CD4-positive, alpha-beta T cell treated with Interleukin-21 for 1 hour (primary cell): Measurements from ENCODE around the gene LPP.
A peak's percentile ranks its signal among the peaks of the same experiment; 100 is the strongest.

Experiments
- DNase-seq: peaks from one replicate; pipeline ENCODE4 v3.0.0-alpha.2; 2020

LPP gene

GRCh38 chr3:188257384-188258026 is 103.5 kb downstream of the LPP start:
- DNase-seq, result no peak

GRCh38 chr3:188259191-188259590 is 105.2 kb downstream of the LPP start:
- DNase-seq, result no peak

- no peak for DNase-seq
Observed at GRCh38 chr3:188259596-188259995, 105.6 kb downstream of the LPP start.

GRCh38 chr3:188261011-188261410 is 107.1 kb downstream of the LPP start:
- DNase-seq, result no peak

GRCh38 chr3:188262488-188262887 is 108.5 kb downstream of the LPP start:
- DNase-seq, result no peak

GRCh38 chr3:188262913-188263683 is 109.1 kb downstream of the LPP start:
- DNase-seq, result no peak

GRCh38 chr3:188264226-188265207 is 110.6 kb downstream of the LPP start:
- no peak for DNase-seq

GRCh38 chr3:188266562-188267274 is 112.8 kb downstream of the LPP start:
- no peak for DNase-seq

- DNase-seq, result no peak
Observed at GRCh38 chr3:188267790-188268335, 113.9 kb downstream of the LPP start.

GRCh38 chr3:188268336-188268735 is 114.4 kb downstream of the LPP start:
- DNase-seq, result no peak

- no peak for DNase-seq
Observed at GRCh38 chr3:188269040-188269439, 115.1 kb downstream of the LPP start.

- no peak for DNase-seq
Observed at GRCh38 chr3:188270423-188270972, 116.5 kb downstream of the LPP start.

- no peak for DNase-seq
Observed at GRCh38 chr3:188271226-188271914, 117.4 kb downstream of the LPP start.

GRCh38 chr3:188272481-188273372 is 118.8 kb downstream of the LPP start:
- DNase-seq, result no peak

- no peak for DNase-seq
Observed at GRCh38 chr3:188274249-188274915, 120.4 kb downstream of the LPP start.

GRCh38 chr3:188276375-188276774 is 122.4 kb downstream of the LPP start:
- no peak for DNase-seq

- DNase-seq, result no peak
Observed at GRCh38 chr3:188278717-188279324, 124.9 kb downstream of the LPP start.

- peak; percentile 11 for DNase-seq
Observed at GRCh38 chr3:188279502-188280335, 125.8 kb downstream of the LPP start.
